Raji (cell line): ENCODE results near the gene CDC27.
A peak's percentile ranks its signal among the peaks of the same experiment; 100 is the strongest.

Experiments
- POLR2A ChIP-seq: IDR thresholded peaks from 2 replicates; pipeline ENCODE4 v1.6.1; 2011; ENCODE audit warnings: low read depth, low read length, control low read depth; ENCODE audit not compliant: insufficient read depth

CDC27 gene, protein sequence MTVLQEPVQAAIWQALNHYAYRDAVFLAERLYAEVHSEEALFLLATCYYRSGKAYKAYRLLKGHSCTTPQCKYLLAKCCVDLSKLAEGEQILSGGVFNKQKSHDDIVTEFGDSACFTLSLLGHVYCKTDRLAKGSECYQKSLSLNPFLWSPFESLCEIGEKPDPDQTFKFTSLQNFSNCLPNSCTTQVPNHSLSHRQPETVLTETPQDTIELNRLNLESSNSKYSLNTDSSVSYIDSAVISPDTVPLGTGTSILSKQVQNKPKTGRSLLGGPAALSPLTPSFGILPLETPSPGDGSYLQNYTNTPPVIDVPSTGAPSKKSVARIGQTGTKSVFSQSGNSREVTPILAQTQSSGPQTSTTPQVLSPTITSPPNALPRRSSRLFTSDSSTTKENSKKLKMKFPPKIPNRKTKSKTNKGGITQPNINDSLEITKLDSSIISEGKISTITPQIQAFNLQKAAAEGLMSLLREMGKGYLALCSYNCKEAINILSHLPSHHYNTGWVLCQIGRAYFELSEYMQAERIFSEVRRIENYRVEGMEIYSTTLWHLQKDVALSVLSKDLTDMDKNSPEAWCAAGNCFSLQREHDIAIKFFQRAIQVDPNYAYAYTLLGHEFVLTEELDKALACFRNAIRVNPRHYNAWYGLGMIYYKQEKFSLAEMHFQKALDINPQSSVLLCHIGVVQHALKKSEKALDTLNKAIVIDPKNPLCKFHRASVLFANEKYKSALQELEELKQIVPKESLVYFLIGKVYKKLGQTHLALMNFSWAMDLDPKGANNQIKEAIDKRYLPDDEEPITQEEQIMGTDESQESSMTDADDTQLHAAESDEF

DNA sequence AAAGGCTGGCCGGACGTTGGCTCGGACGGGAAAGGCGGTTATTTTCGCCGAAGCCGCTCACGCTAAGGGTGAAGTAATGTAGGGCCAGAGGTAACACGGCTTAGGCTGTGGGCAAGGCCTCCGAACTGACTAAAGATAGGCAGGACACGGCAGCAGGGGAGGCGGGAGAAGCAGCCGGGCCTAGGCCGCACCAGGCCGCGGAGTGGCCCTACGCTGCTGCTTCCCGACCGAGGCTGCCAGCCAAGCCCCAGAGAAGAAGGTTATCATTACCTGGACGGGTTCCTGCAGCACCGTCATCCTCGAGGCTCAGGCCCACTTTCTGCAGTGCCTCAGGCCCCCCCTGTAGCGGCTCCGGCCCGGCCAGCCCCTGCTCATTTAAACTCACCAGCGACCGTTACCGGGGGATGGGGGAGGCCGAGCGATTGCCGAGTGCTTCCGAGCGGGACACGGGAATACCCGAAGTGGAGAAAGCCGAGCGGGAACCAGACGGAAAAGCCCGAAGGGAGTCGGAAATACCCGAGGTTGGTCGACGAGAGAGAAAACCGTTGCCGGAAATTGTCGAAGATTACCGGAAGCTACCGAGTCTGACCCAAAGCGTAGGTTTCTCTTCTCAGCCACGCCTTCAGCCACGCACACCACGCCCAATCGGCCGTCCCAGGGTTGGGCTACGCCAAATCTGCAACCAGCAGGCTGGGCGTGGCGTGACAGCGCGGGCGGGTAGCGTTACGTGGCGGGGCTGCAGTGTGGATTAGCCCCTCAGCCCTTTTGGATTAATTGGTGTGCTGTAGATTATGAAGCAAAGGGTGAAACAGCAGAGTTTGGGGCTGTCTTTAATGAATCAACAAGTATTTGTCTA, at the start of gene CDC27:
TSS of gene CDC27 (minus strand) at position 420 of the 856 bp plus-strand sequence. CDS start at position 297, 123 bp downstream.
- peak; percentile 84 for TF ChIP-seq POLR2A

DNA sequence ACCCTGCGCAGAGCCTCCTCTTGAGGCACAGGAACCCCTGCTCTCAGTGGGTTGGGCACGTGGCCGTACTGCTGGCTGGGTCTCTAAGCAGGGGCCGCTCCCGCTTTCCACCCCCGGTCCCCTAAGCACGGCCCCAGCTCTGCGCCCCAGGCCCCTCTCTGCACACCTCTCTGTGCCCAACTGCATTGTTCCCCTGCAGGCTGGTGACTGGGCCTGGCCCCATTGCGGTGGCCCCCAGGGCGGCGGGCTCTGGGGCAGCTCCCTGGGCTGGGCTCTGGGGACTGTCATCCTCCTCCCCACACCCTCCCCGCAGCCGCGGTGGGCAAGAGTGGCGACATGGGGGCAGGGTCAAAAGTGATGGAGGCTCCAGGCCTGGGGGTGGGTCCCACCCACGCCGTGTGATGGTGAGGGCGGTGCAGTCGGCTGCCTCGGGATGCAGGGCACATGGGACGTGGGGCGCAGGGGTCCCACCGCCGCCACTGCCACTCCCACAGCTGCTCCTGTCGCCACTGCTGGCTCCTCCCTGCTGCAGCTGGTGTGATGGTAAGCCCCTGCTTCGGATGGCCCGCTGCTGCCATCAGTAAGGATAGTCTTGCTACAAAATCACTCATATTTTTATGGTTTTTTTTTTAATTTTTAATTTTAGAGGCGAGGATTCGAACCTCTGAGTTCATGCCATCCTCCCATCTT, 49.4 kb upstream of the CDC27 start:
- TF ChIP-seq POLR2A = no peak

DNA sequence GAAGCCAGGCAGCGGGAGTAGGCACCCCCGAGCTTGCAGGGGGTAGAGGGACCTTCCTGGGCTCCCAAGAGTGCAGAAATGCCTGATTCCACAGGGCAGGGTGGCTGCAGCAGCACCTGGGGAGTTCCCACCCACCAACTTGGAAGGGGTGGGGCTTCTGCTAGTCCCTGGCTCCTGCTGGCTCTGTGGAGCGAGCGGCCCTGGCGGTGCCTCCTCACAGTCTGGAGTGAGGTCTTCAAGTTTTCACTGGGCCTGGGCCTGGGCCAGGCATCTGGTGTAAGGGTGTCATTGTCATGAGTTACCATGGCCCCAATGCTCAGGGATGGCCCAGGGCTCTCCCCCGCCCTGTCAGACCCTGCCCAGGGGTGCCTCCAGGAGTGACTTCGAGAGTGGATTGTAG, 48.7 kb upstream of the CDC27 start:
- TF ChIP-seq POLR2A = no peak

DNA sequence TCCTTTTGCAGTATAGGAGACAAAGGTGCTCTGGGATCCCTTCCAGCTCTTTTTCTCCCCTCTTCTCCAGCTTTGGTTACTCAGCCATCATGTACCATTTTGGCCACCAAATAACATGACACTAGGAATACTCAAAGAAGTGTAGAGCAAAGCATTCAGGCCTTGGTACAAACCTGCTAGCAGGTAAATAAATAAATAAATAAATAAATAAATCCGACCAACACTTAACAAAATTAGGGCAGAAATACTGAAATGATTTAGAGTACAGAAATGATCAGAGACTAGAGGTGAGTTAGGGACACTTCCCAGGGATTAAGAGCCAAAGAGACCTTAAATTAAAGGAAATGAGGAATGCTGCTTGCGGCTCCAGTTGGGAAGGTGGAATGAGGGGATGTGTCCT, 46.8 kb upstream of the CDC27 start:
- no peak for TF ChIP-seq POLR2A

DNA sequence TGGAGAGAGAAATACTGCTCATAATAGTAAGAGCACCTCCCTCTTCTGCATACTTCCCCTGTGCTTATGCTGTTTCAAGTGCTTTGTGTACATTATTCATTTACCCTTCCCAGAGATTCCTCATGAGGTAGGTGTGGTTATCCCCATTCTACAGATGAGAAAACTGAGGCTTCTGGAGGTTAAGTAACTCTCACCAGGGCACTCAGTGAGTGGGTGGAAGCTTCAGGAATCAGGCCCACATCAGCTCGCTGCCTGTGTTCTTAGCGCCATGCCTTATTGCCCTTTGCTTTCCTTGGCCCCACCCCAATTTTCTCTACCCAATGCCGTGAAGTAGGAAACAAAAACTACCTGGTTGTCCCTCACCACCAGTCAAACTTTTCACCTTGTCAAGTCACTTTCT, 46.4 kb upstream of the CDC27 start:
- TF ChIP-seq POLR2A = no peak

DNA sequence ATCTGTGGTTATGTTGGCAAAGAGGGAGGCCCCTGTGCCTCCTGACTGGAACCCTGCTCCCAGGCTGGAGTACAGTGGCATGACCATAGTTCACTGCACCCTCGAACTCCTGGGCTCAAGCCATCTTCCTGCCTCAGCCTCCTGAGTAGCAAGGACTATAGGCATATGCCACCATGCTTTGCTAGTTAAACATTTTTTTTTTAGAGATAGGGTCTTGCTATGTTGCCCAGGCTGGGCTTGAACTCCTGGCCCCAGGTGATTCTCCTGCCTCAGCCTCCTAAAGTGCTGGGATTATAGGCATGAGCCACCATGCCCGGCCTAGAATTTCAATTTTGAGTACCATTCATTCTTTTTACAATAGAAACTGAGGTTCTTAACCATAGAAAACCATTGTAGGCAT, 43.4 kb upstream of the CDC27 start:
- TF ChIP-seq POLR2A = no peak

DNA sequence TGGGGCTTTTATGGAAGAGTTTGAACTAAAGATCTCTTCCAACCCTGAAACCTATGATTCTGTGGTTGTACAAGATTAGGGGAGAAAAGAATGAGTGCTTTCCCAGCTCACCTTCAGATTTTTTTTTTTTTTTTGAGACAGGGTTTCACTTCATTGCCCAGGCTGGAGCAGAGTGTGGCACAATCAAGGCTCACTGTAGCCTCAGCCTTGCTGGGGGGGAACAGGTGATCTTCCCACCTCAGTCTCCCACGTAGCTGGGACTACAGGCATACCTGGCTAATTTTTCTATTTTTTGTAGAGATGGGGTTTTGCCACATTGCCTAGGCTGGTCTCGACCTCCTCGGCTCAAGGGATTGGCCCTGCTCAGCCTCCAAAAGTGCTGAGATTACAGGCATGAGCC, 42.8 kb upstream of the CDC27 start:
- no peak for TF ChIP-seq POLR2A

DNA sequence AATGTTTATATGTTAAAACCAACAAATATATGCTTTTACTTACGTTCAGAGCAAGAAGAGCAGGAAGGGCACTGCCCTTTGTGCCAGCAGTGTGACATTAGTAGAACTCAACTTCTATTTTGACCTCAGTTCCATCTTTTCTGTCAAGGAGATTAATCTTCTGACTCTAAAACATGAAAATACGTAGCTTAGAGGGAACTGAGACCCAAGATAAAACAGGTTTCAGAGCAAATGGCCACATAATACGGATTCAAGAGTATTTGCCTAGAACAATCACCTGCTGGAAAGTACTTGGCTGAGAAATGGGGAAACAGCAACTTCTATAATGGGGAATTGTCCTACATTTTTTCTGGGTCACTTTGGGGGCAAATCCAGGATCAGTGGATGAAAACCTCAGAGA, 42.2 kb upstream of the CDC27 start:
- no peak for TF ChIP-seq POLR2A

DNA sequence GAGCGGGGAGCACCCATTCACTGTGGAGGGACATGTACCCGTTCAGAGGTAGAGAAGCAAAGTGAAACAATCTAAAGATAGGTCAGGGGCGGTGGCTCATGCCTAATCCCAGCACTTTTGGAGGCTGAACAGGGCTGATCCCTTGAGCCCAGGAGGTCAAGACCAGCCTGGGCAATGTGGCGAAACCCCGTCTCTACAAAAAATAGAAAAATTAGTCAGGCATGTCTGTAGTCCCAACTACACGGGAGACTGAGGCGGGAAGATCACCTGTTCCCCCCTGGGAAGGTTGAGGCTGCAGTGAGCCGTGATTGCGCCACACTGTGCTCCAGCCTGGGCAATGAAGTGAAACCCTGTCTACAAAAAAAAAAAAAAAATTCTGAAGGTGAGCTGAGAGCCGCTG, 41.8 kb upstream of the CDC27 start:
- TF ChIP-seq POLR2A = no peak

DNA sequence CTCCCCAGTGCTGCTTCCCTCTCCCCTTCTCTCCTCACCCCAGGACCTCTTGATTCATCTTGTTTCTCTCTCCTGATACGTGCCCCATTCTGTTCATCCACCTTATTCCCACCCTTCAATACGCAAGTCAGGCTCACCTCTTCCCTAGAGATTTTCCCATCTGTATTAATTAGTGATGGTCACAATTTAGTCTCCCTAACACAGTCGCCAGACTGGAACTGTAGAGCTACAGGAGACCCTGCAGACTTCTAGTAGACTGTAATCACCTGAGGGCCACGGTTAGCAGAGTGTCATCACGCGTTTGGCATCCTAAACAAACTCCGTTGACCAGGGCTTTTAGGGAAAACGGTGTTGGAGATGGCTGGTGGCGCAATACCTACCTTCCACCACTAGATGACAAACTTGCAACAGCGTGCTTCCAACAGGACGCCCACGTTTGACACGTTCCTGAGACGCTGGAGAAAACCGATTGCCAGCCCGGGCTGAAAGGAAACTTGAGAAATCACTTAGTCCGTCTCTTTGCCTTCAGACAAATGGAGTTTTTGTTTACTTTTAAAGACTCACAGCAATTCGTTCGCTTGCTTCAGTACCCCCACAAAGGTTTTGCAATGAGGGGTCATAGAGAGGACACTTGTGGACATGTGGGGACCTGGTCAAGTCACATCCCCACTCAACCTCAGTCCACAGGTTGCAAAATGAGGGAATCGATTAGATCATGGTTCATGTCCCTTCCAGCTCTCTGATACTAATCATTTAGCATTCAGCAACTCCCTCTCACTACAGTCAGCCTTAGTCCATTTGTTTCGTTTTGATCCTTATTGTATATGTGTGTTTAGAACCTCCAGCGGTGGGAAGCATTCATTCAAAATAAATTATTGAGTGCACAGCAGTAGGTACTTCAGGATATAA, 40.7 kb upstream of the CDC27 start:
- no peak for TF ChIP-seq POLR2A

DNA sequence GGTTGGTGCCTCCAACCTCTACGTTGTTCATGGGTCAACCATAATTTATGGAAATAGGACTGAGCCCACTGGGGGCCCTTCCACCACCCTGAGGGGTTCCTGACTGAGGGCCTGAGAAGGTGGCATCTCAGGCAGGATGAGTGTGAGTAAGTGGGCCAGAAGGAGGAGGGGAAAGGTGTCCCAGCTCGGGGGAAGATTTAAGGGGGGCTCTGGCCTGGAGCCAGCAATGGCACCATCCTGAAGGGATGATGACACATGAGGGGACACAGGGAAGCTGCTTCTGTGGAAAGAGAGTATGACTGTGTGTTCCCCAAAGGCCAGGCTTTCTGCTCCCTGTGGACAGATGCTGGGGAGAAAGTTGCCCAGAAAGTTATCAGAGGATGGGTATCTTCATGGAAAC, 38.8 kb upstream of the CDC27 start:
- no peak for TF ChIP-seq POLR2A

DNA sequence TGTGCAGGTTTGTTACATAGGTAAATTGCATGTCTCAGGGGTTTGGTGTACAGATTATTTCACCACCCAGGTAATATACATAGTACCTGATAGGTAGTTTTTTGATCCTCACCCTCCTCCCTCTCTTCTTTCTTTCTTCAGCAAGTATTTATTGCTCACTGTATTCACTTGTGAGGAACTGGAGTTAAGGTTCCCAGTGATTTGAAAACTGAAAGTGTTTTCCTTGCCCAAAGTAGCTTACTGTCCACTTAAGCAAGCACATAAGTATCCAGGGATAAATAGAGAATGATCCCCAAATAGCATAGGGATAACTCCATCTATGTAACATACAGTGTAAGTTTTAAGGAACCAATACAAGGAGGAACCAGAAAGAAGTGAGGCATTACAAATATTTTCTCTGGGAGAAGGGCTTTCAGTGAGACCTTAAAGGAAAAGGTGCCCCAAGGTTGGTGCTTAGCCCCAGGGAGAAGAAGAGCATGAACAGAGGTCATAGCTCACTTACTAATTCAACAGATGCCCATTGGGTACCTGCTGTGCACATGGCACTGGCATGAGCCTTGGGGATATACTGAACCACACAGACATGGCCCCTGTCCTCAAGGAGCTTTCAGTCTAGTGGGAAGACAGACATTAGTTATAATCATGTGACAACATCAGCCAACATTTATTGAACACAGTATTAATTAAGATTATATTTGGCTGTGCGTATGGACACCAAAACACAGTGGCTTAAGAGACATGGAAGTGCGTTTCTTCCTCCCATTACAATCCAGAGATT, 37.0 kb upstream of the CDC27 start:
- no peak for TF ChIP-seq POLR2A

DNA sequence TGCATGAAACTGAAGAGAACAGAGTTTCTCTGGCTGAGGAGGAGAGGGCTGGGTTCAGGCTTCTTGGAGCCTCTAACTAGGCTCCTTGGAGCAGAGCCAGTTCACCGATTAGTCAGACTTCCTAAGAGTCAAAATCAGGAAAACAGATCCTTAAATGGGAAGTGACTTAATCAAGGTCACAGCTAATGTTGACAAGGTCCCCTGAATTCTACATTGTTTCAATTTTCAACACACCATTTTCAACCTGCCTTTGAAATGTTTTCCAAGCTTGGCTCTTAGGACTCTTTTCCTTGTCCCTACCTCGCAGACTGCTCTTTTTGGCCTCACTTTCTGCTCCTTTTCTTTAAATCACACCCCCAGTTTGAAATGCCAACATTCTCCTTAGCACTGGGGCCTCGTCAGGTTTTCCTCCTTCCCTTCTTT, 36.4 kb upstream of the CDC27 start:
- TF ChIP-seq POLR2A = no peak
